H9 (cell line): Measurements from ENCODE around the gene CAPSL. TPM values are rescaled to one million over a fixed set of nuclear protein-coding genes. Genes with fewer than 3 reads are reported as not detected.

ENCODE experiments used
- DNase-seq: peaks from one replicate; pipeline ENCODE4 v3.0.0-alpha.2; 2017
- H2AFZ ChIP-seq: one replicate; pipeline ENCODE4 v1.6.1; 2013; ENCODE audit warnings: mild to moderate bottlenecking, low read length, control low read depth, moderate library complexity
- H2AK5ac ChIP-seq: 2 replicates; pipeline ENCODE4 v1.6.1; 2013; ENCODE audit warnings: low read length, control low read depth, mixed read lengths; ENCODE audit not compliant: insufficient read length
- H2BK120ac ChIP-seq: one replicate; pipeline ENCODE4 v1.6.1; 2013; ENCODE audit warnings: low read depth, mild to moderate bottlenecking, low read length, control low read depth, inconsistent platforms; ENCODE audit not compliant: poor library complexity, severe bottlenecking
- H2BK12ac ChIP-seq: 2 replicates; pipeline ENCODE4 v1.6.1; 2013; ENCODE audit warnings: low read length, control low read depth, mixed read lengths, low read depth; ENCODE audit not compliant: insufficient read length
- H2BK15ac ChIP-seq: 2 replicates; pipeline ENCODE4 v1.6.1; 2013; ENCODE audit warnings: low read depth, low read length, control low read depth
- H2BK20ac ChIP-seq: one replicate; pipeline ENCODE4 v1.6.1; 2013; ENCODE audit warnings: low read depth, mild to moderate bottlenecking, low read length, control low read depth, inconsistent platforms; ENCODE audit not compliant: poor library complexity, severe bottlenecking
- H2BK5ac ChIP-seq: 2 replicates; pipeline ENCODE4 v1.6.1; 2013; ENCODE audit warnings: low read length, control low read depth, mixed read lengths; ENCODE audit not compliant: insufficient read length
- H3K14ac ChIP-seq: 2 replicates; pipeline ENCODE4 v1.6.1; 2013; ENCODE audit warnings: low read length, control low read depth; ENCODE audit not compliant: insufficient read depth
- H3K18ac ChIP-seq: 2 replicates; pipeline ENCODE4 v1.6.1; 2013; ENCODE audit warnings: low read depth, mild to moderate bottlenecking, mixed read lengths, low read length, control low read depth; ENCODE audit not compliant: insufficient read length
- H3K23ac ChIP-seq: 2 replicates; pipeline ENCODE4 v1.6.1; 2013; ENCODE audit warnings: low read length, control low read depth, mixed read lengths, low read depth; ENCODE audit not compliant: insufficient read length
- H3K23me2 ChIP-seq: 2 replicates; pipeline ENCODE4 v1.6.1; 2013; ENCODE audit warnings: low read depth, mild to moderate bottlenecking, mixed read lengths, low read length, control low read depth; ENCODE audit not compliant: insufficient read length, poor library complexity, severe bottlenecking
- H3K27ac ChIP-seq: 2 replicates; pipeline ENCODE4 v1.5.1; 2013; ENCODE audit warnings: low read length, control low read depth, mixed read lengths, low read depth; ENCODE audit not compliant: insufficient read length
- H3K27me3 ChIP-seq: 2 replicates; pipeline ENCODE4 v1.6.1; 2013; ENCODE audit warnings: low read length, control low read depth, inconsistent platforms; ENCODE audit not compliant: insufficient read depth
- H3K4ac ChIP-seq: 2 replicates; pipeline ENCODE4 v1.6.1; 2013; ENCODE audit warnings: low read depth, mild to moderate bottlenecking, control low read depth, inconsistent platforms, low read length, moderate library complexity
- H3K4me1 ChIP-seq: 2 replicates; pipeline ENCODE4 v1.6.1; 2013; ENCODE audit warnings: low read length, control low read depth, inconsistent platforms; ENCODE audit not compliant: insufficient read depth
- H3K4me2 ChIP-seq: 2 replicates; pipeline ENCODE4 v1.6.1; 2013; ENCODE audit warnings: low read length, control low read depth, mixed read lengths; ENCODE audit not compliant: insufficient read length, insufficient read depth
- H3K56ac ChIP-seq: 2 replicates; pipeline ENCODE4 v1.6.1; 2013; ENCODE audit warnings: low read depth, mild to moderate bottlenecking, mixed read lengths, low read length, control low read depth; ENCODE audit not compliant: insufficient read length
- H3K79me1 ChIP-seq: 2 replicates; pipeline ENCODE4 v1.6.1; 2013; ENCODE audit warnings: low read depth, mild to moderate bottlenecking, moderate library complexity, low read length, control low read depth, inconsistent platforms; ENCODE audit not compliant: insufficient read depth, poor library complexity, severe bottlenecking
- H3K79me2 ChIP-seq: 2 replicates; pipeline ENCODE4 v1.6.1; 2013; ENCODE audit warnings: low read length, control low read depth, inconsistent platforms; ENCODE audit not compliant: insufficient read depth
- H3K9ac ChIP-seq: 2 replicates; pipeline ENCODE4 v1.6.1; 2013; ENCODE audit warnings: low read length, control low read depth, mixed read lengths; ENCODE audit not compliant: insufficient read length; ENCODE audit errors: extremely low read depth
- H3K9me3 ChIP-seq: one replicate; pipeline ENCODE4 v1.6.1; 2013; ENCODE audit warnings: low read depth, low read length, inconsistent platforms; ENCODE audit not compliant: control insufficient read depth
- H3T11ph ChIP-seq: one replicate; pipeline ENCODE4 v1.6.1; 2013; ENCODE audit warnings: mild to moderate bottlenecking, low read length, control low read depth, inconsistent platforms
- H4K20me1 ChIP-seq: one replicate; pipeline ENCODE4 v1.6.1; 2013; ENCODE audit not compliant: control insufficient read depth, insufficient read length, insufficient read depth
- H4K5ac ChIP-seq: 2 replicates; pipeline ENCODE4 v1.6.1; 2013; ENCODE audit warnings: low read depth, mild to moderate bottlenecking, mixed read lengths, low read length, control low read depth; ENCODE audit not compliant: insufficient read length
- H4K8ac ChIP-seq: replicated peaks from 2 replicates; pipeline ENCODE4 v1.6.1; 2013; ENCODE audit warnings: low read length, control low read depth, mixed read lengths, low read depth; ENCODE audit not compliant: insufficient read length
- H4K91ac ChIP-seq: 2 replicates; pipeline ENCODE4 v1.6.1; 2013; ENCODE audit warnings: low read depth, mild to moderate bottlenecking, moderate library complexity, mixed read lengths, low read length, control low read depth; ENCODE audit not compliant: insufficient read length
- H3K27ac Mint-ChIP-seq, 3 experiments: 2 replicates in 2 of 3; 3 replicates in 1 of 3; pipeline ENCODE4 v1.8.0; 2020 to 2021; ENCODE audit warnings: mixed read lengths in 3 of 3, mild to moderate bottlenecking in 1 of 3, moderate library complexity in 1 of 3
- H3K27me3 Mint-ChIP-seq: 2 replicates; pipeline ENCODE4 v1.8.0; 2021; ENCODE audit warnings: low read depth, mild to moderate bottlenecking, moderate library complexity, mixed read lengths
- H3K36me3 Mint-ChIP-seq, 3 experiments: 2 replicates in 2 of 3; 3 replicates in 1 of 3; pipeline ENCODE4 v1.8.0; 2020 to 2021; ENCODE audit warnings: low read depth in 3 of 3, mixed read lengths in 3 of 3; ENCODE audit not compliant: insufficient read depth in 1 of 3
- H3K4me1 Mint-ChIP-seq, 2 experiments: 2 replicates each; pipeline ENCODE4 v1.8.0; 2020; ENCODE audit warnings: mixed read lengths in 2 of 2
- H3K4me3 Mint-ChIP-seq, 2 experiments: 2 replicates in 1 of 2; 3 replicates in 1 of 2; pipeline ENCODE4 v1.8.0; 2020 to 2021; ENCODE audit warnings: mild to moderate bottlenecking in 2 of 2, mixed read lengths in 2 of 2, moderate library complexity in 1 of 2
- H3K9me3 Mint-ChIP-seq, 2 experiments: 2 replicates in 1 of 2; 3 replicates in 1 of 2; pipeline ENCODE4 v1.8.0; 2020; ENCODE audit warnings: mild to moderate bottlenecking in 2 of 2, mixed read lengths in 2 of 2, moderate library complexity in 1 of 2
- WGBS: extraction: QIAGEN DNeasy Blood & Tissue Kit; methylation state at CpG from one replicate; pipeline ENCODE4 v1.1.7; 2013; ENCODE audit warnings: missing lambda C conversion rate, low lambda C conversion rate, mixed read lengths; ENCODE audit not compliant: insufficient read length; ENCODE audit errors: extremely low coverage; 5-methylcytosine and 5-hydroxymethylcytosine counted together
- total RNA-seq: library from RNA; stranded (reverse); gene quantifications from 2 replicates; pipeline ENCODE4 v1.2.1, GENCODE V29; 2021
- TF ChIP-seq, protein P1 (sequence below): fragments of 200-600 bp; sonication (generic); conservative IDR thresholded peaks from 3 replicates; pipeline ENCODE4 v1.8.0; 2021; ENCODE audit warnings: antibody characterized with exemption, mild to moderate bottlenecking

The CAPSL gene
- total RNA-seq, 1 experiment from 2014 or later, result not detected

DNA sequence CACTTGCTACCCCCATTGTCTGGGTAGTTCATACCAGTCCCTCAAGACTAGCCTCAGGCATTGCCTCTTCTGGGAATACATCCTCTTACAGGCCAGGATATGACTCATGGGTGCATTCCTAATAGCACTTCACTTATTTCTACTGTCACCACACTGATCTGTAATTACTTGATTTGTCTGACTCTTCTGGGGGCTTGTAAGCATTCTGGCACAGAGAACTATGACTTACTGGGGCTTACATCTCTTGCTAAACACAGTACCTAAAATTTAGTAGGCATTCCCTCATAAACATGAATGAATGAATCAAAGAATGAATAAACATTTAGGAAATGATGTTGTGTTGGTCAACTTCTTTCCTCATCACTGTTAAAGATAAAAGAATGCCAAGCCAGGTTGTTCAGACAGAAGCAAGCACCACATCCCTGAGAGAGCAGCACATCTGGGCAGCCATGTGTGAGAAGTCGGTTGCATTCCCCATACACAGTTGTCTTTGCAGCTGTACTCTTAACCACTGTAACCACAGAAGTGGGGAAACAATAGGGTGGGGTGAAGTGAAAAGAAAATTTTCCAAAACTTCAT lies 54.1 kb downstream of the CAPSL start:
- Histone ChIP-seq H3K79me1 (no peaks in the 10 kb centered on the region), H2BK15ac (no peak overlapping the region), H4K8ac (no peak overlapping the region), H4K91ac (no peak overlapping the region), H2AK5ac (no peak overlapping the region), H2BK5ac (no peak overlapping the region), H3K79me2 (no peaks in the 10 kb centered on the region), H3K9ac (no peak overlapping the region), H2AFZ (no peak overlapping the region), H3K4ac (no peak overlapping the region), H3K27me3 (no peaks in the 10 kb centered on the region), H2BK12ac (no peak overlapping the region), H2BK120ac (no peak overlapping the region), H3K14ac (no peak overlapping the region), H3K4me1 (no peaks in the 10 kb centered on the region), H2BK20ac (no peak overlapping the region), H3K27ac (no peak overlapping the region), H3K23ac (no peak overlapping the region), H3K18ac (no peak overlapping the region), H4K5ac (no peak overlapping the region), H3K4me2 (no peak overlapping the region), H3K56ac (no peak overlapping the region), H3K9me3 (no peaks in the 10 kb centered on the region), H4K20me1 (no peaks in the 10 kb centered on the region), H3K23me2 (no peaks in the 10 kb centered on the region), H3T11ph (no peak overlapping the region)
- Mint-ChIP-seq H3K36me3 (no peaks in the 10 kb centered on the region), H3K27ac (no peak overlapping the region), H3K9me3 (no peaks in the 10 kb centered on the region; a peak in 1 of 5 replicates), H3K4me1 (peaks cover 0 to 5% of the 10 kb centered on the region in 2 experiments; a peak in 2 of 4 replicates), H3K27me3 (no peaks in the 10 kb centered on the region), H3K4me3 (no peak overlapping the region)
- no CpG with 5 or more reads among the region's 1 CpG for WGBS
- TF ChIP-seq, protein P1, sequence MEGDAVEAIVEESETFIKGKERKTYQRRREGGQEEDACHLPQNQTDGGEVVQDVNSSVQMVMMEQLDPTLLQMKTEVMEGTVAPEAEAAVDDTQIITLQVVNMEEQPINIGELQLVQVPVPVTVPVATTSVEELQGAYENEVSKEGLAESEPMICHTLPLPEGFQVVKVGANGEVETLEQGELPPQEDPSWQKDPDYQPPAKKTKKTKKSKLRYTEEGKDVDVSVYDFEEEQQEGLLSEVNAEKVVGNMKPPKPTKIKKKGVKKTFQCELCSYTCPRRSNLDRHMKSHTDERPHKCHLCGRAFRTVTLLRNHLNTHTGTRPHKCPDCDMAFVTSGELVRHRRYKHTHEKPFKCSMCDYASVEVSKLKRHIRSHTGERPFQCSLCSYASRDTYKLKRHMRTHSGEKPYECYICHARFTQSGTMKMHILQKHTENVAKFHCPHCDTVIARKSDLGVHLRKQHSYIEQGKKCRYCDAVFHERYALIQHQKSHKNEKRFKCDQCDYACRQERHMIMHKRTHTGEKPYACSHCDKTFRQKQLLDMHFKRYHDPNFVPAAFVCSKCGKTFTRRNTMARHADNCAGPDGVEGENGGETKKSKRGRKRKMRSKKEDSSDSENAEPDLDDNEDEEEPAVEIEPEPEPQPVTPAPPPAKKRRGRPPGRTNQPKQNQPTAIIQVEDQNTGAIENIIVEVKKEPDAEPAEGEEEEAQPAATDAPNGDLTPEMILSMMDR, result no peak
- DNase-seq, result peak; percentile 30
